ENCODE measurements around the gene PTPRCAP. TPM values are rescaled to one million over a fixed set of nuclear protein-coding genes. Genes with fewer than 3 reads are reported as not detected.

The PTPRCAP gene
- polyA plus RNA-seq, 1 donor from 2014 or later: 3.4 TPM

- H3K4me3 ChIP-seq (ENCODE audit: low read length): no peak overlapping the region
- TF ChIP-seq CTCF (IDR thresholded peaks at IDR 0.05; ENCODE audit: poor library complexity, severe bottlenecking) (no peak), REST (IDR thresholded peaks at IDR 0.05; ENCODE audit: borderline replicate concordance) (no peak), MXI1 (conservative IDR thresholded peaks at IDR 0.05; ENCODE audit: poor library complexity, severe bottlenecking) (no peak), RAD21 (conservative IDR thresholded peaks at IDR 0.05) (no peak), EZH2 (IDR thresholded peaks at IDR 0.05; ENCODE audit: borderline replicate concordance, insufficient read depth, low read length, poor library complexity, severe bottlenecking) (no peak), SMC3 (conservative IDR thresholded peaks at IDR 0.05; ENCODE audit: poor library complexity) (no peak), POLR2AphosphoS5 (IDR thresholded peaks at IDR 0.05) (no peak), TAF1 (IDR thresholded peaks at IDR 0.05; ENCODE audit: low read depth) (no peak), EP300 (conservative IDR thresholded peaks at IDR 0.05; ENCODE audit: poor library complexity, severe bottlenecking) (no peak)
- H3K9me2 ChIP-seq (ENCODE audit: insufficient read depth, low read length): no peaks in the 10 kb centered on the region
- H3K36me3 ChIP-seq (ENCODE audit: insufficient read depth, low read length): no peaks in the 10 kb centered on the region
- no peaks in the 10 kb centered on the region for H3F3A ChIP-seq (ENCODE audit: insufficient read depth, low read length, poor library complexity, severe bottlenecking)
- no peak overlapping the region for H3K27ac ChIP-seq (ENCODE audit: low read length)
- no peaks in the 10 kb centered on the region for H3K79me2 ChIP-seq (replicated peaks; ENCODE audit: insufficient read depth, low read length)
- no peak overlapping the region for H3K9ac ChIP-seq (ENCODE audit: low read length)
- H2AFZ ChIP-seq (ENCODE audit: low read depth, low read length): no peak overlapping the region
- no peaks in the 10 kb centered on the region for H4K20me1 ChIP-seq (ENCODE audit: insufficient read depth)
- H3K27me3 ChIP-seq (ENCODE audit: insufficient read depth, low read depth, low read length): no peaks in the 10 kb centered on the region
- H3K4me2 ChIP-seq (ENCODE audit: low read length): no peak overlapping the region
- no peaks in the 10 kb centered on the region for H3K9me3 ChIP-seq (ENCODE audit: low read length)
Measured at GRCh38 chr11:67436459-67437081, 912 bp downstream of the PTPRCAP start.

- no peak overlapping the region for H3K9ac ChIP-seq (ENCODE audit: low read length)
- H3F3A ChIP-seq (ENCODE audit: insufficient read depth, low read length, poor library complexity, severe bottlenecking): no peaks in the 10 kb centered on the region
- H3K4me2 ChIP-seq (ENCODE audit: low read length): no peak overlapping the region
- no peak overlapping the region for H3K27ac ChIP-seq (ENCODE audit: low read length)
- no peaks in the 10 kb centered on the region for H3K27me3 ChIP-seq (ENCODE audit: insufficient read depth, low read depth, low read length)
- H2AFZ ChIP-seq (ENCODE audit: low read depth, low read length): no peak overlapping the region
- H4K20me1 ChIP-seq (ENCODE audit: insufficient read depth): no peaks in the 10 kb centered on the region
- no peaks in the 10 kb centered on the region for H3K79me2 ChIP-seq (replicated peaks; ENCODE audit: insufficient read depth, low read length)
- TF ChIP-seq MXI1 (conservative IDR thresholded peaks at IDR 0.05; ENCODE audit: poor library complexity, severe bottlenecking) (no peak), REST (IDR thresholded peaks at IDR 0.05; ENCODE audit: borderline replicate concordance) (no peak), TAF1 (IDR thresholded peaks at IDR 0.05; ENCODE audit: low read depth) (no peak), RAD21 (conservative IDR thresholded peaks at IDR 0.05) (no peak), POLR2AphosphoS5 (IDR thresholded peaks at IDR 0.05) (no peak), EP300 (conservative IDR thresholded peaks at IDR 0.05; ENCODE audit: poor library complexity, severe bottlenecking) (no peak), SMC3 (conservative IDR thresholded peaks at IDR 0.05; ENCODE audit: poor library complexity) (no peak), EZH2 (IDR thresholded peaks at IDR 0.05; ENCODE audit: borderline replicate concordance, insufficient read depth, low read length, poor library complexity, severe bottlenecking) (no peak), CTCF (IDR thresholded peaks at IDR 0.05; ENCODE audit: poor library complexity, severe bottlenecking) (no peak)
- H3K9me3 ChIP-seq (ENCODE audit: low read length): no peaks in the 10 kb centered on the region
- no peaks in the 10 kb centered on the region for H3K36me3 ChIP-seq (ENCODE audit: insufficient read depth, low read length)
- no peak overlapping the region for H3K4me3 ChIP-seq (ENCODE audit: low read length)
- no peaks in the 10 kb centered on the region for H3K9me2 ChIP-seq (ENCODE audit: insufficient read depth, low read length)
Measured at GRCh38 chr11:67435727-67436458, 1.6 kb downstream of the PTPRCAP start.

Measured in neural cell (in vitro differentiated cells).